Measurements from ENCODE around the gene TWF2. TPM values are rescaled to one million over a fixed set of nuclear protein-coding genes. Genes with fewer than 3 reads are reported as not detected.
A peak's percentile ranks its signal among the peaks of the same experiment; 100 is the strongest.

TWF2 gene
- total RNA-seq, 1 experiment from 2014 or later = 44.8 TPM

DNA sequence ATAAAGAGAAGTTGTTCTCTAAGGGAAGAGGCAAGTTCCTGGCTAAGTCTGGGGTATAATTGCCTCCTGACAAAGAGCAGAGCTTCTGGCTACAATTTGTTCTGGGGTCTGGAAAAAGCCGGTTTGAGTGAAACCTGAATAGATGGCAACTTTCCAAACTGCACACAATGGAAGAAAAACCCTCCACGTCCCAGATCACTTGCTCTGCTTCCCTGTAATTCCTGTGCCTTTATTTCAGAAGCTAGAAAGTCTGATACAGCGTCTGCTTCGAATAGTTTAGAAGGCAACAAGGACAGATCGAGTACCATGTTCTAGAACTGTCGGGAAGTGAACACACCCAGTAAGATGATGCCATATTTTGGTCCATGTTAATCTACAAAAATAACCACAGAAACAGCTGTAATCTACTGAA lies 41.1 kb upstream of the TWF2 start:
- no peak overlapping the region for H4K8ac ChIP-seq (replicated peaks; ENCODE audit: insufficient read length, low read depth, low read length)
- H2AK5ac ChIP-seq (ENCODE audit: insufficient read length, low read length) = no peak overlapping the region
- Mint-ChIP-seq H3K36me3 (ENCODE audit: insufficient read depth in 1 of 3, low read depth in 3 of 3) (peaks cover 7 to 17% (median 12%) of the 10 kb centered on the region in 3 experiments; a peak in 6 of 7 replicates), H3K4me1 (peaks cover 27 to 38% of the 10 kb centered on the region in 2 experiments), H3K27me3 (ENCODE audit: low read depth) (no peaks in the 10 kb centered on the region), H3K9me3 (0 out of 5 replicates have a peak, but pooled peaks cover 0 to 3% of the 10 kb centered on the region in 2 experiments), H3K27ac (0 out of 7 replicates have a peak overlapping the region, but pooled peaks of 1 of the 3 experiments have one; percentile 50), H3K4me3 (no peak overlapping the region; a peak in 1 of 5 replicates)
- no peaks in the 10 kb centered on the region for H3K79me1 ChIP-seq (ENCODE audit: insufficient read depth, low read depth, low read length, poor library complexity, severe bottlenecking)
- no peak overlapping the region for H3K27ac ChIP-seq (ENCODE audit: insufficient read length, low read depth, low read length)
- TF ChIP-seq CTCF (conservative IDR thresholded peaks at IDR 0.05) = no peak
- no peaks in the 10 kb centered on the region for H4K20me1 ChIP-seq (ENCODE audit: control insufficient read depth, insufficient read depth, insufficient read length)
- peaks cover 25% of the 10 kb centered on the region for H3K79me2 ChIP-seq (ENCODE audit: insufficient read depth, low read length)
- no peak overlapping the region for H3K4me2 ChIP-seq (ENCODE audit: insufficient read depth, insufficient read length, low read length)
- no peak for DNase-seq
- no peak overlapping the region for H3K18ac ChIP-seq (ENCODE audit: insufficient read length, low read depth, low read length)
- no peak overlapping the region for H2BK12ac ChIP-seq (ENCODE audit: insufficient read length, low read depth, low read length)
- H3K9me3 ChIP-seq (ENCODE audit: control insufficient read depth, low read depth, low read length) = no peaks in the 10 kb centered on the region
- peaks cover 10% of the 10 kb centered on the region for H3K23me2 ChIP-seq (ENCODE audit: insufficient read length, low read depth, low read length, poor library complexity, severe bottlenecking)
- H2BK120ac ChIP-seq (ENCODE audit: low read depth, low read length, poor library complexity, severe bottlenecking) = peak overlapping the region; percentile 2
- no peaks in the 10 kb centered on the region for H3K27me3 ChIP-seq (ENCODE audit: insufficient read depth, low read length)
- no peak overlapping the region for H3K9ac ChIP-seq (ENCODE audit: extremely low read depth, insufficient read length, low read length)
- 0 out of 2 replicates have a peak, but pooled peaks cover 3% of the 10 kb centered on the region for H3K4me1 ChIP-seq (ENCODE audit: insufficient read depth, low read length)
- no peak overlapping the region for H3K56ac ChIP-seq (ENCODE audit: insufficient read length, low read depth, low read length)
- H2BK20ac ChIP-seq (ENCODE audit: low read depth, low read length, poor library complexity, severe bottlenecking) = no peak overlapping the region
- no peak overlapping the region for H4K91ac ChIP-seq (ENCODE audit: insufficient read length, low read depth, low read length)
- no peak overlapping the region for H3K23ac ChIP-seq (ENCODE audit: insufficient read length, low read depth, low read length)
- no CpG with 5 or more reads among the region's 6 CpGs for WGBS (ENCODE audit: extremely low coverage, insufficient read length, low lambda C conversion rate)
- H2AFZ ChIP-seq (ENCODE audit: low read length) = no peak overlapping the region
- H2BK15ac ChIP-seq (ENCODE audit: low read depth, low read length) = no peak overlapping the region
- no peak overlapping the region for H3K4ac ChIP-seq (ENCODE audit: low read depth, low read length)
- H4K5ac ChIP-seq (ENCODE audit: insufficient read length, low read depth, low read length) = no peak overlapping the region
- no peak overlapping the region for H3T11ph ChIP-seq (ENCODE audit: low read length)
- no peak overlapping the region for H2BK5ac ChIP-seq (ENCODE audit: insufficient read length, low read length)
- H3K14ac ChIP-seq (ENCODE audit: insufficient read depth, low read length) = no peak overlapping the region
